D721Med (cell line): ENCODE results near the gene ZFAND3.

Experiments
- DNase-seq: peaks from one replicate; pipeline ENCODE4 v3.0.0; 2011; ENCODE audit warnings: low spot score; ENCODE audit not compliant: insufficient read length
- FAIRE-seq: peaks from 2 replicates; lab custom pipeline; 2011; peaks lifted over from hg19 to GRCh38; lab: Jason Lieb, UNC
- TF ChIP-seq, protein P1 (sequence below): IDR thresholded peaks from 2 replicates; pipeline ENCODE4 v1.5.1; 2012; ENCODE audit warnings: mild to moderate bottlenecking, control low read depth; ENCODE audit not compliant: insufficient read depth; ENCODE audit errors: missing control alignments

ZFAND3 gene

GRCh38 chr6:38192487-38192886 is 373.0 kb downstream of the ZFAND3 start:
- TF ChIP-seq, protein P1, sequence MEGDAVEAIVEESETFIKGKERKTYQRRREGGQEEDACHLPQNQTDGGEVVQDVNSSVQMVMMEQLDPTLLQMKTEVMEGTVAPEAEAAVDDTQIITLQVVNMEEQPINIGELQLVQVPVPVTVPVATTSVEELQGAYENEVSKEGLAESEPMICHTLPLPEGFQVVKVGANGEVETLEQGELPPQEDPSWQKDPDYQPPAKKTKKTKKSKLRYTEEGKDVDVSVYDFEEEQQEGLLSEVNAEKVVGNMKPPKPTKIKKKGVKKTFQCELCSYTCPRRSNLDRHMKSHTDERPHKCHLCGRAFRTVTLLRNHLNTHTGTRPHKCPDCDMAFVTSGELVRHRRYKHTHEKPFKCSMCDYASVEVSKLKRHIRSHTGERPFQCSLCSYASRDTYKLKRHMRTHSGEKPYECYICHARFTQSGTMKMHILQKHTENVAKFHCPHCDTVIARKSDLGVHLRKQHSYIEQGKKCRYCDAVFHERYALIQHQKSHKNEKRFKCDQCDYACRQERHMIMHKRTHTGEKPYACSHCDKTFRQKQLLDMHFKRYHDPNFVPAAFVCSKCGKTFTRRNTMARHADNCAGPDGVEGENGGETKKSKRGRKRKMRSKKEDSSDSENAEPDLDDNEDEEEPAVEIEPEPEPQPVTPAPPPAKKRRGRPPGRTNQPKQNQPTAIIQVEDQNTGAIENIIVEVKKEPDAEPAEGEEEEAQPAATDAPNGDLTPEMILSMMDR = no peak
- FAIRE-seq (no peak), DNase-seq (no peak)

DNA sequence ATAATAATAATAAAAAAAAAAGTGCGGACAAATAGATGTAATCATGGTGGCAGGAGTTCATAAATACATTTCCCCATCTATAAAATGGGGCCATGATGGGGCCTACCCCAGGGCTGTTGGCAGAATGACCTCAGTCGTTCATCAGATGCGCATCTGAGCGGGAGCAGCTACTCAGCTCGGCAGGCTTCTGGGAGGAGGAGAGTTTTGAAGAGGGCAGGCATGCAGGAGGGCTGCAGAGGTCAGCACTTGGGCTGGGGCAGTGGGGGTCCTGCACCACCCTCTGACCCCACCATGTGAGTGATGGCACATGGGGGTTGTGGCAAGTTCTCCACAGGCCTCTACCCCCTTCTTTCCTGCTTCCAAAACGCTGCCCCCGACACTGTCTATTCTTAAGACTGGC is 373.5 kb downstream of the ZFAND3 start:
- DNase-seq (no peak), FAIRE-seq (no peak)
- TF ChIP-seq, protein P1 = no peak

DNA sequence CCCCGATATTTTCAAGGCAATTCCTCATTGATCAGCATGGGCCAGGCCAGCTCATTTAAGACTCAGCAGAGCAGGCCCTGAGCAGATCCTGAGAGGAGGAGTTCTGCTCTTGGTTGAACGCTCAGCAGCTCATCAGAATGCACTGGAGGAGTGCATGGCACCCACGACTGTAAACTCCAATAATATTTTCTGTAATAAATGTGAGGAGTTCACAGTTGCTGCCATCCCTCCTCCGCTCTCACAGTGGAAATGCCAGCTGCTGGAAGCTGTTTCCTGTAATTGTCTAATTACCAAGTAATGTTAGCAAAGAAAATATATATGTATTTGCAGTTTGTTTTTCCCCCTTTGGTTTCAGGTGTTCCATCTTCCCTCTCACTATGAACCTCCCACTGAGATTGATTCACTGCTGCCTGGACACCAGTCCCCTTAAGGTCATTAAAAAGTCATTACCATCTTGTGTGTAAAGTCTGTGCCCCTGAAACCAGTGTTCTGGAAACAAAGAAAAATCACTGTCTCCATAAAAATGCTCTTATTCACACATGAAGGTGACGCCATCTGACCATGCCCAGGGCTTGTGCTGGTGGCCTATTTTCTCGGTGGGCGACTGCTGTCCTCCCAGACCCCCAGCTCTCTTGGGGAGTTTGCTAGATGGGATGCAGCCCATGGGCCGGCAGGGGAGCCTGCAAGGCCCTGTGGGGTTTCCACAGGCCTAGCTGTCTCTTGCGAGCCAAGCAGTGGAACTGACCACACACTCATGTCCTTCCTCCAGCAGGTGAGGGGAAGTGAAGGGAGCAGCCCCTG is 374.2 kb downstream of the ZFAND3 start:
- TF ChIP-seq, protein P1 = no peak
- FAIRE-seq (no peak), DNase-seq (no peak)

GRCh38 chr6:38194282-38194572 is 374.7 kb downstream of the ZFAND3 start:
- DNase-seq = no peak
- TF ChIP-seq, protein P1 = no peak
- no peak for FAIRE-seq

DNA sequence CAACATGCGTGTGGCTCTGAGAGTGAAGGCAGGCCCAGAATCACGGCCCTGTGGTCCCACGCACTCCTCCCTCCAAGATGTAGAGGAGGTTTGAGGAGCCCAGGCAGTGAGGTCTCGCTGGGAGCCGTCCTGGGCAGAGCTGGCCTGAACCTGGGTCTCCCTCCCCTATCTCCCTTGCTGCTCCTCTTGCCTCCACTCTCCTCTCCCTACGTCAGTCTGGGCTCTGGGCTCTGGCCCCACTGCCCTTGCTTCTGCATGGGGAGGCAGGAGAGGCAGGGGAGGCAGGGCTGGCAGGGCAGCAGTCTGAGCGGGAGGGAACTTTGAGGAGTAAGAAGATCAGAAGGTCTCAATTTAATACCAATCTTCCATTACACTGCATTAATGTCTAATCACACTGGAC is 375.1 kb downstream of the ZFAND3 start:
- FAIRE-seq (no peak), DNase-seq (no peak)
- TF ChIP-seq, protein P1 = no peak

DNA sequence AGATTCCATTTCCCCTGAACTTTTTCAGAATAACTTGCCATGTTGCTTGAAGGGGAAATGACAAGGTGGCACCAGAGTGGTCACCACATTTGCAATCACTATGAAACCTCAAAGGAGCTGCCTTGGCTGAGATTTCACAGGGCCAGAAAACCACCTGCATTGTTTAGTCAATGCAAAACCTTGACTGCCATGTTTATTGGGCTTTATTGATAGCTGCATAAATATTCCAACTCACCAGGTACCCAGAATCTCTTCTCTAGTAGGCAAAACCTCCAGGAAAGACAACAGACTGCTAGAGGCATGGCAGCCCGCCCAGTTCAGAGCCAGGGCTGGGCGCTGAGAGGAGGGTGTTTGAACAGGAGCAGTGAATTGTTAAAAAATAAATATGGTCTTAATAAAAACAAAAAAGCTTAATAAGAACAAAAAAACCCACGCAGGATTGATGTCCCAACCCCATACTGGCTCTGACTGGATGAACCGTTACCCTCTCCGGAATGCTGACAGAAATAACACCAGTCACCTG is 375.6 kb downstream of the ZFAND3 start:
- TF ChIP-seq, protein P1 = no peak
- FAIRE-seq = no peak
- no peak for DNase-seq

- TF ChIP-seq, protein P1 = no peak
- DNase-seq (no peak), FAIRE-seq (no peak)
Measured at GRCh38 chr6:38198219-38198618, 378.7 kb downstream of the ZFAND3 start.
